ENCODE measurements around the gene PRPF18.

GRCh38 chr10:13624630-13625029 lies 37.9 kb downstream of the PRPF18 start:
- TF ChIP-seq CTCF (IDR thresholded peaks at IDR 0.05) (no peak), POLR2AphosphoS5 (IDR thresholded peaks at IDR 0.05) (no peak), POLR2A (IDR thresholded peaks at IDR 0.05) (no peak)
